Endothelial cell of umbilical vein (primary cell): Measurements from ENCODE around the gene ALG12. TPM values are rescaled to one million over a fixed set of nuclear protein-coding genes. Genes with fewer than 3 reads are reported as not detected.

Experiments
- BruUV-seq: library from RNA; stranded (reverse); fragments of 400-500 nt; replicated peaks from 2 replicates; lab custom pipeline; 2021; lab: Mats Ljungman, UMichigan
- CTCF ChIA-PET: fragments of 300-600, 350-600 bp; sonication (Branson Sonifier 250); formaldehyde crosslinking; loops from one replicate; lab custom pipeline; 2021; ENCODE audit warnings: antibody characterized with exemption, inconsistent platforms; lab: Charles Lee
- POLR2A ChIA-PET: fragments of 300-600, 350-600 bp; sonication (Branson Sonifier 250); formaldehyde crosslinking; loops from one replicate; lab custom pipeline; 2021; ENCODE audit warnings: antibody characterized with exemption, inconsistent platforms; lab: Charles Lee
- DNase-seq: peaks from one replicate; pipeline ENCODE4 v3.0.0-alpha.2; 2011; ENCODE audit warnings: low read depth, low spot score
- FAIRE-seq: peaks from 2 replicates; lab custom pipeline; 2011; peaks lifted over from hg19 to GRCh38; lab: Jason Lieb, UNC
- H2AFZ ChIP-seq: 2 replicates; pipeline ENCODE4 v1.6.0; 2012; ENCODE audit warnings: low read depth, low read length, control low read depth, inconsistent platforms
- H3K27ac ChIP-seq: 2 replicates; pipeline ENCODE4 v1.5.1; 2011; ENCODE audit warnings: low read depth, mild to moderate bottlenecking, control low read depth, low read length, moderate library complexity; ENCODE audit not compliant: insufficient read depth
- H3K27me3 ChIP-seq, 2 experiments: 2 replicates each; pipeline versions ENCODE4 v1.6.0 to v1.6.1; 2011; ENCODE audit warnings: low read length in 2 of 2, mixed read lengths in 1 of 2; ENCODE audit not compliant: control insufficient read depth in 2 of 2, insufficient read depth in 2 of 2
- H3K36me3 ChIP-seq, 2 experiments: 2 replicates in 1 of 2; 3 replicates in 1 of 2; pipeline ENCODE4 v1.5.1; 2011; ENCODE audit warnings: low read length in 2 of 2, mild to moderate bottlenecking in 1 of 2, moderate library complexity in 1 of 2; ENCODE audit not compliant: control insufficient read depth in 2 of 2, insufficient read depth in 2 of 2; ENCODE audit errors: extremely low read depth in 1 of 2
- H3K4me1 ChIP-seq: 3 replicates; pipeline ENCODE4 v1.5.1; 2011; ENCODE audit warnings: mild to moderate bottlenecking, low read length; ENCODE audit not compliant: control insufficient read depth, insufficient read depth; ENCODE audit errors: extremely low read depth
- H3K4me2 ChIP-seq: 2 replicates; pipeline ENCODE4 v1.6.1; 2011; ENCODE audit warnings: low read length, control low read depth, mixed read lengths; ENCODE audit not compliant: insufficient read depth
- H3K4me3 ChIP-seq, 3 experiments: fragments of 200-600 bp in 1 of 3; sonication (generic), shearing (Covaris generic) in 1 of 3; replicated peaks in 1 of 3; 2 replicates each; pipeline ENCODE4 v1.5.1; 2011 to 2016; ENCODE audit warnings: control low read depth in 3 of 3, low read length in 3 of 3, mild to moderate bottlenecking in 2 of 3, inconsistent platforms in 1 of 3, low read depth in 1 of 3, moderate library complexity in 1 of 3; ENCODE audit not compliant: insufficient read depth in 1 of 3
- H3K79me2 ChIP-seq: 2 replicates; pipeline ENCODE4 v1.6.0; 2012; ENCODE audit warnings: low read length, inconsistent platforms; ENCODE audit not compliant: control insufficient read depth, insufficient read depth
- H3K9ac ChIP-seq: replicated peaks from 2 replicates; pipeline ENCODE3; 2011; ENCODE audit warnings: low read length, control low read depth; ENCODE audit not compliant: insufficient read depth; ENCODE audit errors: extremely low read depth
- H3K9me1 ChIP-seq: replicated peaks from 3 replicates; pipeline ENCODE4 v1.6.0; 2011; ENCODE audit warnings: mild to moderate bottlenecking, low read length; ENCODE audit not compliant: control insufficient read depth, insufficient read depth; ENCODE audit errors: extremely low read depth
- H3K9me3 ChIP-seq: replicated peaks from 2 replicates; pipeline ENCODE4 v1.5.1; 2012; ENCODE audit warnings: low read length, inconsistent platforms; ENCODE audit not compliant: control insufficient read depth, insufficient read depth
- H4K20me1 ChIP-seq: replicated peaks from 2 replicates; pipeline ENCODE3; 2011; ENCODE audit warnings: mild to moderate bottlenecking, low read length; ENCODE audit not compliant: control insufficient read depth, insufficient read depth; ENCODE audit errors: extremely low read depth
- EZH2 ChIP-seq: IDR thresholded peaks from 2 replicates; pipeline ENCODE4 v1.6.1; 2012; ENCODE audit warnings: borderline replicate concordance, low read depth, mild to moderate bottlenecking, moderate library complexity, low read length, inconsistent platforms; ENCODE audit not compliant: severe bottlenecking
- FOS ChIP-seq: IDR thresholded peaks from 2 replicates; pipeline ENCODE4 v1.6.1; 2011; ENCODE audit warnings: mild to moderate bottlenecking, low read length, moderate library complexity, borderline replicate concordance; ENCODE audit not compliant: insufficient read depth
- GATA2 ChIP-seq: IDR thresholded peaks from 2 replicates; pipeline ENCODE4 v1.7.0; 2011; ENCODE audit warnings: low read depth, mild to moderate bottlenecking, moderate library complexity, mixed read lengths, low read length; ENCODE audit not compliant: insufficient read length, insufficient read depth
- JUN ChIP-seq: IDR thresholded peaks from 2 replicates; pipeline ENCODE4 v1.6.1; 2011; ENCODE audit warnings: borderline replicate concordance, low read depth; ENCODE audit not compliant: insufficient read length, insufficient read depth
- MAX ChIP-seq: IDR thresholded peaks from 2 replicates; pipeline ENCODE4 v1.6.1; 2011; ENCODE audit not compliant: insufficient read depth, insufficient read length
- MYC ChIP-seq: IDR thresholded peaks from one replicate; pipeline ENCODE4 v1.6.1; 2011; ENCODE audit warnings: mild to moderate bottlenecking, low read depth, low read length
- POLR2A ChIP-seq: IDR thresholded peaks from 2 replicates; pipeline ENCODE4 v1.6.1; 2012; ENCODE audit warnings: low read depth, mild to moderate bottlenecking, control low read depth, low read length
- POLR2AphosphoS5 ChIP-seq: IDR thresholded peaks from 2 replicates; pipeline ENCODE4 v1.6.1; 2012; ENCODE audit warnings: low read depth, mild to moderate bottlenecking, control low read depth, low read length, moderate library complexity; ENCODE audit not compliant: insufficient read depth
- dilution Hi-C: fragments of 300-500 bp; cut with MboI; formaldehyde crosslinking; loops from one replicate; pipeline ENCODE4 v1.15.0; 2019; ENCODE audit warnings: low sequenced_read_pairs; ENCODE audit not compliant: extremely low pct_ligation_motif_present
- intact Hi-C: fragments of 100-400 bp; cut with micrococcal nuclease; formaldehyde crosslinking; loops from one replicate; pipeline ENCODE4 v1.10.0; 2022
- polyA plus RNA-seq, 4 experiments: library from polyadenylated mRNA; depleted of rRNA in 3 of 4; stranded (reverse) in 3 of 4; unstranded in 1 of 4; fragments of >200 nt; gene quantifications; 2 replicates each; pipeline versions ENCODE4 v1.2.1 to v1.2.3, GENCODE V29; 2011 to 2012; ENCODE audit warnings: missing spikeins in 1 of 4
- total RNA-seq: library from RNA; stranded (reverse); gene quantifications from 2 replicates; pipeline ENCODE4 v1.2.3, GENCODE V29; 2021
- TF ChIP-seq, protein P1 (sequence below), 2 donors: IDR thresholded peaks; 1 replicate in 1 of 2; 2 replicates in 1 of 2; pipeline ENCODE4 v1.5.1; 2011; ENCODE audit warnings: low read length in 2 of 2, mild to moderate bottlenecking in 2 of 2, moderate library complexity in 2 of 2, control low read depth in 1 of 2, inconsistent platforms in 1 of 2, low read depth in 1 of 2; ENCODE audit not compliant: insufficient read depth in 1 of 2; ENCODE audit errors: extremely low read depth in 1 of 2

The ALG12 gene
- total and polyA plus RNA-seq, 2 donors (not counting 3 experiments of a cell fraction or from before 2014, with no cell fraction given) = 14.6 to 18.0 TPM

GRCh38 chr22:49967706-49968208 is 49.5 kb upstream of the ALG12 start:
- no peak for DNase-seq
- Histone ChIP-seq H3K27me3 (no peaks in the 10 kb centered on the region), H3K9me1 (no peaks in the 10 kb centered on the region), H3K4me1 (peaks cover 21% of the 10 kb centered on the region), H3K9ac (no peak overlapping the region), H3K36me3 (peaks cover 15 to 26% of the 10 kb centered on the region in 2 experiments), H4K20me1 (no peaks in the 10 kb centered on the region), H3K4me2 (no peak overlapping the region), H3K4me3 (no peak overlapping the region), H3K9me3 (no peaks in the 10 kb centered on the region), H3K79me2 (peaks cover 27% of the 10 kb centered on the region), H2AFZ (no peak overlapping the region), H3K27ac (no peak overlapping the region)
- ChIA-PET POLR2A (no interaction called here), CTCF (interaction anchor here (1.4 to 3.0 kb wide), 4 partner anchors 16 to 239 kb away, joined by 4 to 10 read pairs (median 6); no protein-coding TSS in a partner anchor)
- dilution Hi-C loops (no loop called here), intact Hi-C loops (loop anchor here (1.0 kb wide), 1 partner anchor 36 kb away; no protein-coding TSS in a partner anchor)
- TF ChIP-seq POLR2A (no peak), POLR2AphosphoS5 (no peak), MYC (no peak), FOS (no peak), EZH2 (no peak), JUN (no peak), MAX (no peak), GATA2 (no peak)
- TF ChIP-seq, protein P1, sequence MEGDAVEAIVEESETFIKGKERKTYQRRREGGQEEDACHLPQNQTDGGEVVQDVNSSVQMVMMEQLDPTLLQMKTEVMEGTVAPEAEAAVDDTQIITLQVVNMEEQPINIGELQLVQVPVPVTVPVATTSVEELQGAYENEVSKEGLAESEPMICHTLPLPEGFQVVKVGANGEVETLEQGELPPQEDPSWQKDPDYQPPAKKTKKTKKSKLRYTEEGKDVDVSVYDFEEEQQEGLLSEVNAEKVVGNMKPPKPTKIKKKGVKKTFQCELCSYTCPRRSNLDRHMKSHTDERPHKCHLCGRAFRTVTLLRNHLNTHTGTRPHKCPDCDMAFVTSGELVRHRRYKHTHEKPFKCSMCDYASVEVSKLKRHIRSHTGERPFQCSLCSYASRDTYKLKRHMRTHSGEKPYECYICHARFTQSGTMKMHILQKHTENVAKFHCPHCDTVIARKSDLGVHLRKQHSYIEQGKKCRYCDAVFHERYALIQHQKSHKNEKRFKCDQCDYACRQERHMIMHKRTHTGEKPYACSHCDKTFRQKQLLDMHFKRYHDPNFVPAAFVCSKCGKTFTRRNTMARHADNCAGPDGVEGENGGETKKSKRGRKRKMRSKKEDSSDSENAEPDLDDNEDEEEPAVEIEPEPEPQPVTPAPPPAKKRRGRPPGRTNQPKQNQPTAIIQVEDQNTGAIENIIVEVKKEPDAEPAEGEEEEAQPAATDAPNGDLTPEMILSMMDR (IDR thresholded peaks at IDR 0.05; ENCODE audit: extremely low read depth in 1 of 2, insufficient read depth in 1 of 2, low read depth in 1 of 2, low read length in 2 of 2) = no peak
- no TSS peak for BruUV-seq
- FAIRE-seq = no peak
